HepG2 (cell line): Measurements from ENCODE around the gene FGD6. TPM values are rescaled to one million over a fixed set of nuclear protein-coding genes. Genes with fewer than 3 reads are reported as not detected.

Source experiments
- ASH2L ChIP-seq: fragments of 300-600, 200-600 bp; sonication (generic); IDR thresholded peaks from 2 replicates; pipeline ENCODE4 v1.7.0; 2017; ENCODE audit warnings: low read depth, mild to moderate bottlenecking, moderate library complexity, mixed read lengths, low read length; ENCODE audit not compliant: insufficient read length
- BORCS8-MEF2B ChIP-seq: sonication (generic); formaldehyde crosslinking; IDR thresholded peaks from 2 replicates; pipeline ENCODE4 v1.8.0; 2022; ENCODE audit warnings: mild to moderate bottlenecking, missing genetic modification reagents
- CBX1 ChIP-seq: IDR thresholded peaks from one replicate; pipeline ENCODE4 v1.6.1; 2016; ENCODE audit warnings: antibody characterized with exemption, low read depth
- ETV5 ChIP-seq: IDR thresholded peaks from 2 replicates; pipeline ENCODE4 v1.6.1; 2018; ENCODE audit warnings: missing biosample characterization, missing genetic modification reagents, inconsistent platforms, borderline replicate concordance
- HNRNPL ChIP-seq: fragments of 200-400 bp; formaldehyde crosslinking; IDR thresholded peaks from 2 replicates; pipeline ENCODE4 v1.6.1; 2017; ENCODE audit warnings: mild to moderate bottlenecking, low read depth, low read length
- KDM2A ChIP-seq: sonication (generic); formaldehyde crosslinking; IDR thresholded peaks from 2 replicates; pipeline ENCODE4 v1.4.0; 2020; ENCODE audit warnings: low read depth, missing genetic modification reagents, borderline replicate concordance
- KDM5B ChIP-seq: sonication (generic); formaldehyde crosslinking; IDR thresholded peaks from 2 replicates; pipeline ENCODE4 v1.4.0; 2020; ENCODE audit warnings: missing genetic modification reagents, mild to moderate bottlenecking, borderline replicate concordance
- KLF9 ChIP-seq: IDR thresholded peaks from 2 replicates; pipeline ENCODE4 v1.6.1; 2016; ENCODE audit warnings: low read depth
- MXI1 ChIP-seq: IDR thresholded peaks from 3 replicates; pipeline ENCODE4 v1.6.1; 2012; ENCODE audit warnings: low read depth, low read length, inconsistent platforms, borderline replicate concordance
- NFKB2 ChIP-seq: sonication (generic); formaldehyde crosslinking; IDR thresholded peaks from 2 replicates; pipeline ENCODE4 v1.4.0; 2020; ENCODE audit warnings: missing genetic modification reagents, borderline replicate concordance
- SAFB2 ChIP-seq: sonication (generic); formaldehyde crosslinking; IDR thresholded peaks from 2 replicates; pipeline ENCODE4 v1.5.1; 2020; ENCODE audit warnings: missing genetic modification reagents, low read depth, mild to moderate bottlenecking, borderline replicate concordance
- SAP130 ChIP-seq: IDR thresholded peaks from 2 replicates; pipeline ENCODE4 v1.6.1; 2016; ENCODE audit warnings: low read depth
- SMAD9 ChIP-seq: sonication (generic); formaldehyde crosslinking; IDR thresholded peaks from 2 replicates; pipeline ENCODE4 v1.5.1; 2020; ENCODE audit warnings: mild to moderate bottlenecking, missing genetic modification reagents
- TAF15 ChIP-seq: fragments of 200-400 bp; formaldehyde crosslinking; IDR thresholded peaks from one replicate; pipeline ENCODE4 v1.6.1; 2018; ENCODE audit warnings: mild to moderate bottlenecking, low read depth, low read length; ENCODE audit not compliant: poor library complexity, severe bottlenecking
- TGIF2 ChIP-seq: IDR thresholded peaks from 2 replicates; pipeline ENCODE4 v1.6.1; 2016; ENCODE audit warnings: control low read depth, missing compliant biosample characterization
- ZFP1 ChIP-seq: IDR thresholded peaks from 2 replicates; pipeline ENCODE4 v1.6.1; 2016
- ZNF275 ChIP-seq: sonication (generic); formaldehyde crosslinking; IDR thresholded peaks from 2 replicates; pipeline ENCODE4 v1.8.0; 2022; ENCODE audit warnings: missing genetic modification reagents, mild to moderate bottlenecking, inconsistent platforms, borderline replicate concordance
- ZNF343 ChIP-seq: sonication (generic); formaldehyde crosslinking; IDR thresholded peaks from 2 replicates; pipeline ENCODE4 v1.4.0; 2020; ENCODE audit warnings: mild to moderate bottlenecking, missing genetic modification reagents
- ZNF350 ChIP-seq: sonication (generic); formaldehyde crosslinking; IDR thresholded peaks from 2 replicates; pipeline ENCODE4 v1.4.0; 2020; ENCODE audit warnings: mild to moderate bottlenecking, low read depth, missing genetic modification reagents, borderline replicate concordance
- ZNF383 ChIP-seq: sonication (generic); formaldehyde crosslinking; IDR thresholded peaks from 2 replicates; pipeline ENCODE4 v1.4.0; 2020; ENCODE audit warnings: missing genetic modification reagents, mild to moderate bottlenecking, borderline replicate concordance
- ZNF512 ChIP-seq: sonication (generic); formaldehyde crosslinking; IDR thresholded peaks from 2 replicates; pipeline ENCODE4 v1.4.0; 2020; ENCODE audit warnings: mild to moderate bottlenecking, missing genetic modification reagents
- ZNF660 ChIP-seq: sonication (generic); formaldehyde crosslinking; IDR thresholded peaks from 2 replicates; pipeline ENCODE4 v1.5.1; 2020; ENCODE audit warnings: mild to moderate bottlenecking, low read depth, missing genetic modification reagents, borderline replicate concordance
- ZNF768 ChIP-seq: sonication (generic); formaldehyde crosslinking; IDR thresholded peaks from 2 replicates; pipeline ENCODE4 v1.4.0; 2020; ENCODE audit warnings: missing genetic modification reagents
- polyA plus RNA-seq, 8 experiments: library from polyadenylated mRNA; depleted of rRNA in 3 of 8; stranded (reverse) in 7 of 8; unstranded in 1 of 8; fragments of >200 nt; fragmentation: Illumina TruSeq in 4 of 8; extraction: Trizol in 4 of 8; gene quantifications; 2 replicates each; pipeline versions ENCODE4 v1.2.1 to v1.2.3, GENCODE V29; 2011 to 2016; ENCODE audit warnings: low read depth in 4 of 8, missing spikeins in 1 of 8, mixed read lengths in 1 of 8; ENCODE audit not compliant: insufficient read depth in 1 of 8
- total RNA-seq, 5 experiments: library from RNA; depleted of rRNA; stranded (reverse); fragments of >200 nt; fragmentation: Illumina TruSeq; extraction: Trizol; gene quantifications; 2 replicates each; pipeline ENCODE4 v1.2.3, GENCODE V29; 2016; ENCODE audit warnings: low read depth in 1 of 5
- TF ChIP-seq, protein P1 (sequence below): IDR thresholded peaks from 2 replicates; pipeline ENCODE4 v1.6.1; 2016
- TF ChIP-seq, protein P2 (sequence below): sonication (generic); formaldehyde crosslinking; IDR thresholded peaks from 2 replicates; pipeline ENCODE4 v1.5.1; 2020; ENCODE audit warnings: missing genetic modification reagents, mild to moderate bottlenecking, borderline replicate concordance

The FGD6 gene
- total and polyA plus RNA-seq, 2 of the 13 experiments (the other 11 are each of a cell fraction or from before 2014, with no cell fraction given): 2.2 to 4.3 TPM

GRCh38 chr12:95217377-95218149 lies at the start of gene FGD6, which contains the start of gene VEZT (continued):
- TF ChIP-seq, protein P1, sequence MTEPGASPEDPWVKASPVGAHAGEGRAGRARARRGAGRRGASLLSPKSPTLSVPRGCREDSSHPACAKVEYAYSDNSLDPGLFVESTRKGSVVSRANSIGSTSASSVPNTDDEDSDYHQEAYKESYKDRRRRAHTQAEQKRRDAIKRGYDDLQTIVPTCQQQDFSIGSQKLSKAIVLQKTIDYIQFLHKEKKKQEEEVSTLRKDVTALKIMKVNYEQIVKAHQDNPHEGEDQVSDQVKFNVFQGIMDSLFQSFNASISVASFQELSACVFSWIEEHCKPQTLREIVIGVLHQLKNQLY (CRISPR knock-in tag): peak; percentile 40; the same call in 1 of the 2 replicates
- no peak for TF ChIP-seq SMAD9
- TF ChIP-seq MXI1: peak; percentile 79; the same call in 1 of the 3 replicates
- TF ChIP-seq SAFB2 (CRISPR knock-in tag): peak; percentile 51; the same call in 1 of the 2 replicates
- TF ChIP-seq TGIF2 (CRISPR knock-in tag): peak; percentile 70; the same call in 1 of the 2 replicates
- peak; percentile 75; the same call in 1 of the 2 replicates for TF ChIP-seq ZFP1 (CRISPR knock-in tag)
- peak; percentile 73; the same call in 1 of the 2 replicates for TF ChIP-seq NFKB2
- peak; percentile 31; the same call in 1 of the 2 replicates for TF ChIP-seq KDM5B
- TF ChIP-seq ZNF383 (CRISPR knock-in tag): 0 out of 2 replicates have a peak, but pooled peaks have one; percentile 52
- TF ChIP-seq, protein P2, sequence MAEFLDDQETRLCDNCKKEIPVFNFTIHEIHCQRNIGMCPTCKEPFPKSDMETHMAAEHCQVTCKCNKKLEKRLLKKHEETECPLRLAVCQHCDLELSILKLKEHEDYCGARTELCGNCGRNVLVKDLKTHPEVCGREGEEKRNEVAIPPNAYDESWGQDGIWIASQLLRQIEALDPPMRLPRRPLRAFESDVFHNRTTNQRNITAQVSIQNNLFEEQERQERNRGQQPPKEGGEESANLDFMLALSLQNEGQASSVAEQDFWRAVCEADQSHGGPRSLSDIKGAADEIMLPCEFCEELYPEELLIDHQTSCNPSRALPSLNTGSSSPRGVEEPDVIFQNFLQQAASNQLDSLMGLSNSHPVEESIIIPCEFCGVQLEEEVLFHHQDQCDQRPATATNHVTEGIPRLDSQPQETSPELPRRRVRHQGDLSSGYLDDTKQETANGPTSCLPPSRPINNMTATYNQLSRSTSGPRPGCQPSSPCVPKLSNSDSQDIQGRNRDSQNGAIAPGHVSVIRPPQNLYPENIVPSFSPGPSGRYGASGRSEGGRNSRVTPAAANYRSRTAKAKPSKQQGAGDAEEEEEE: no peak
- TF ChIP-seq ZNF343 (CRISPR knock-in tag): no peak
- no peak for TF ChIP-seq ZNF660
- peak; percentile 85 for TF ChIP-seq KDM2A
- peak; percentile 83 for TF ChIP-seq SAP130 (CRISPR knock-in tag)
- TF ChIP-seq ETV5 (CRISPR knock-in tag): no peak
- peak; percentile 91; the same call in 1 of the 2 replicates for TF ChIP-seq KLF9 (CRISPR knock-in tag)
- no peak for TF ChIP-seq TAF15
- TF ChIP-seq ASH2L: peak; percentile 92
- TF ChIP-seq ZNF512 (CRISPR knock-in tag): peak; percentile 49; the same call in 1 of the 2 replicates
- peak; percentile 29 for TF ChIP-seq CBX1
- peak; percentile 85 for TF ChIP-seq HNRNPL
- TF ChIP-seq BORCS8-MEF2B (CRISPR knock-in tag): peak; percentile 75
- no peak for TF ChIP-seq ZNF275 (CRISPR knock-in tag)
- TF ChIP-seq ZNF350 (CRISPR knock-in tag): peak; percentile 60; the same call in 1 of the 2 replicates
- TF ChIP-seq ZNF768 (CRISPR knock-in tag): peak; percentile 0; the same call in 1 of the 2 replicates
